ENCODE results near the gene ZFAND3.

Gene ZFAND3, protein sequence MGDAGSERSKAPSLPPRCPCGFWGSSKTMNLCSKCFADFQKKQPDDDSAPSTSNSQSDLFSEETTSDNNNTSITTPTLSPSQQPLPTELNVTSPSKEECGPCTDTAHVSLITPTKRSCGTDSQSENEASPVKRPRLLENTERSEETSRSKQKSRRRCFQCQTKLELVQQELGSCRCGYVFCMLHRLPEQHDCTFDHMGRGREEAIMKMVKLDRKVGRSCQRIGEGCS

GRCh38 chr6:37819177-37819801, at the start of gene ZFAND3:
Gene ZFAND3, plus strand, starts transcription at chr6:37819727. Its CDS starts 219 bp downstream, at chr6:37819946.
- DNase-seq = peak; percentile 78

DNA sequence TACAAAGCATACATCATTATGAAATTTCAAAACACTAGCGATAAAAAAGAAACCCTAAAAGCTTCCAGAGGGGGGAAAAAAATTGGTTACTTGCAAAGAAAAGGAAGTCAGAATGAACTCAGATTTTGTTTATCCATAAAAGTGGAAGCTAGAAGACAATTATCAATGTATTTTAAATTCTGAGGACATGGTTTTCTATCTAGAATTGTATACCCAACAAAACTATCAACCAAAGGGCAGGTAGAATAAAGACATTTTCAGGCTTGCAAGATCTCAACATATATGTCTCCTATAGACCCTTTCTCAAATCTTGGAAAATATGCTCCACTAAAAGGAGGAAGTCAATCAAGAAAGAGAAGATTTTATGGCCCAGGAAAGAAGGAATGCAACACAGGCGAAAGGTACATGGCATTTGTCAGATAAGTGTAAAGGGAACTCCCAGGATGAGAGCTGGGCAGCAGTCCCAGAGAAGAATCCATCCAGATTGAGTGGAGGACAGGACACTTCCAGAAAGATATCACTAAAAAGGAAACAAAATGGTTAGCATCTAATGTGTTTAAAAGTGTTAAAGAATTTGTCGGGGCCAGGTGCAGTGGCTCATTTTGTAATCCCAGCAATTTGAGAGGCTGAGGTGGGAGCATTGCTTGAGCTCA, 45.4 kb upstream of the ZFAND3 start:
- DNase-seq = no peak

- DNase-seq = no peak
These were observed 43.0 kb upstream of the ZFAND3 start for GRCh38 chr6:37776566-37776965.

DNA sequence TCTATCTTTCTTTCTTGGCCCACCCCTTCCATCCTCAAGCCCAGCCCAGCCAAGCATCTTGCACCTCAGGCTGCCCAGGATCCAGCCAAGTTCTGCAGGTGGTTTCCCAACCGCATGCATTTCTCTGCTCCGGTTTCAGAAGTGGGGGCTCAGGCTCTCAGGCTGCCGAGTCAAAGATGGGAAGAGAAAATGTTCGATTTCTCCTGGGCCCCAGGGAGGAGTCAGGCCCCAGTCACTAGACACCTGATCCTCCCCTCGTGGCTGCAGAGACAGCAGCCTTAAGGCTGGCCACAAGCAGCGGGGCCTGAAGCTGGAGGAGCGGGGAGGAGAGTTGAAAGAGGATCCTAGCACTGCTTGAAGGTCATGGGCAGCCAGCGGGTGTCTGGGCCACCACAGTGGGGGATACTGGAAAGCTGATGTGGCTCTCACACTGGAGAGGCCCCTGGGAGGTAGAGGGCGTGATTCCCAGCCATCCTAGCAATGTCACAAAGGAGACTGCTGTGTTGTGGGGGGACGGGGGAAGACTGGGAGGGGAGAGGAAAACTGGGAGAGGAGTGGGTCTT, 42.2 kb upstream of the ZFAND3 start:
- DNase-seq = no peak

GRCh38 chr6:37779111-37779800, 40.3 kb upstream of the ZFAND3 start:
- DNase-seq = no peak

GRCh38 chr6:37779902-37780628, 39.5 kb upstream of the ZFAND3 start:
- peak; percentile 29 for DNase-seq

DNA sequence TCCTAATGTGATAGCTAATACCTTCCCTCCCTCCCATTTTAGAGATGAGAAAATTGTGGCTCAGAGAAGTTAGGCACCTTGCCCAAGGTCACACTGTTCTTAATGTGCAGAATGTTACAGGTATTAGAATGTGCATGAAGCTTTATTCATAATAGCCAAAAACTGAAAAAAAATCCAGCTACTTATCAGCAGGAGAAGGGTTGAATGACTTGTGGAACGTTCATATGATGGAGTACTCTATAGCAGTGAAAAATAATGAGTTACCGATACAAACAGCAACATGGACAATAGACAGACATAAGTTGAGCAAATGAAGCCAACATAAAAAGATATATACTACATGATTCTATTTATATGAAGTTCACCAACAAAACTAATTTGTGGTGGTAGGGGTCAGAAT, 37.7 kb upstream of the ZFAND3 start:
- no peak for DNase-seq

DNA sequence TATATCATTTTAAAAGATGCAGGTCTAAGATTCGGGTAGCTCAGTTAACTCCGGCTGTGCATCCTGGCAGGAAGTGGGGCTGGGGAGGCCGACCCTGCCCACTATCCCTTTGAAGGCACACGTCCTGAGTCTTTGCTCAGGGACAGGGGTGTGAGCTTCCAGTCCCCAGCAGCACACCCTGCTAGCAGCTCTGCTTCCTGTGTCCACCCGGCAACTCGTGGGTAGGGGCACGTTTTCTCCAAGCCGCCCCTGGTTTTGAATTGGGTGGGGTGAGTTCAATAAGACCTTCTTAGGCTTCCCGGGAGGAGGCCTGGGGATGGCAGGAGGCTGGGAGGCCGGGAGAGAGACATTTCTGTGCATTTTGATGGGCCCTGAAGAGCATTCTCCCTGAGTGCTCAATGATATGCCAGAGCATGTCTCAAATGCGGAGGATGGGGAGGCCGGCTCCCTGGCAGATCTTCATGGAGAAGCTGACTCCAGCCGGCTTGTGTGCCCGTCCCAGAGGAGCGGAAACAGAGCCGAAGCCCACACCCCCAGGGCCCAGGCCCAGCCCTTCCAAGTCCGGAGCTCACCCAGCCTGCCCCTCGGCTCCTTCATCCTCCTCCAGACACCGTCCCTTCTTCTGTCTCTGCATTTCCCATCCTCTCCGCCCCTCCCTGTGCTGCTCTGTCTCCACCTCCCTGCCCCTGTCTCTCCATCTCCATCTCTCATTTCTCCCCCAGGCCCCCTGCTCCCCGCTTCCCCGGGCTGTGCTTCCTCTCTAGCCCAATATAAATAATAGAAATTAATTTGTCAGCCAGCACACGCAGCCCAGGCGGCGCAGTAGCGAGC, 36.3 kb upstream of the ZFAND3 start:
- DNase-seq = no peak

DNA sequence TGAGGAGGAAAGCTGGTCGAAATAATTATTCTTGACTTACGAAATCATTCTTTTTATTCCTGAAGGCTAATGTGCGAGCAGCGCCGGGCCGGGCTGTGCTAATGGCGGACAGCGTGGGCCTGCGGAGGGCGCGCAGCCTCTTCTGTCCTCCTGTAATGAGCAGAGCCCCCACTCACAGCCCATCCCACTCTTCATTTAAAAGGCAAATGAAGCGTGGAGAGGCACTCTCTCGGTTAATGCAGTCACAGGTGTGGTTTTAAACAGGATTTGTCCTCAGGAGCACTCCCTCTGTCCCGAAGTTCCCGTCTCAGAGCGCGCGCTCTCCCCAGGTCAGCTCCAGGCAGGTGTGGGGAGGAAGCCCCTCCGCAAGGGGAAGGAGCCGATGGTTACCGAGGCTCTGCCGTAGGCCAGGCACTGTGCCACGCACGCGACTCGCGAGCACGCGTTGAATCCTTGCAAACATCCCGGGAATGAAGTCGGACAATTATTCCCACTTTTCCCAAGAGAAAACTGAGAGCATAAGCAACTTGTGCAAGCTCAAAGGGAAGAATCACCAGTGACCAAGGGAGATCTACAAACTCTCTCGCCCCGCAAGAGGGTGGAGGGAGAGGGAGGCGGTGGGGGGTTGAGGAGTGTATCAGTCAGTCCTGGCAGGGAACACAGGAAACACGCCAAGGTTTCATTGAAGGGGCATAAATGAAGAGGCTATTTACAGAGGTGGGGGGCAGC, 35.5 kb upstream of the ZFAND3 start:
- no peak for DNase-seq

- peak; percentile 27 for DNase-seq
These were observed 35.0 kb upstream of the ZFAND3 start for GRCh38 chr6:37784585-37784967.

DNA sequence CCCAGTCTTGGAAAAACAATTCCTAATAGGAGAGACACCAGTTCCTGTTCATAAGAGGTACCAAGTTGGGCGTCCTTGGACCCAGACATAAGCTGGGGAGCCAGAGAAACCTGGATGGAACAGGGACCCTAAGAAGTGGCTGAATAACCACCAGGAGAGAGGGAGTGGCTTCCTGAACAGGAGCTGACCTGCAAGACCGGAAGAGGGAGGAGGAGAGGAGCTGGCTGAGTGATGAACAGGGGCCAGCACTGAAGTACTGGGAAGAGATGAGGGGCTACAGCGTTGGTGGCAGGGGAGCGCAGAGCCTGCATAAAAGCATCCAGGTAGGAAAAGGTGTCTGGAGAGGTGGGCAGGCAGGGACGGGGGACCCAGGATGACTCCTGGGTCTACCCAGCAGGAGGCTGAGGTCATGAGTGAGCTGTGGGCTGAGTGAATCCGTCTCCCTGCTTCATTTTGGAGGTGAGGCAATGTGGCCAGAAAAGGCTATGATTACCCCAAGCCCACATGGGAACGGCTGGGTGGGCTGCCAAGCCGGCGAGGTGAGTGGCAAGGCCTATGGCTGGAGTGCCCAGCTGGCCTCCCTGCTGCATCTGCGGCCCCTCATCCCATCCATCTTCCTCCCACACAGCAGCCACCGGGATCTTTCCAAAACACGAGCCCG, 34.4 kb upstream of the ZFAND3 start:
- DNase-seq = no peak

- no peak for DNase-seq
These were observed 33.8 kb upstream of the ZFAND3 start for GRCh38 chr6:37785663-37786270.

GRCh38 chr6:37787216-37787615, 32.3 kb upstream of the ZFAND3 start:
- no peak for DNase-seq

- no peak for DNase-seq
These were observed 31.3 kb upstream of the ZFAND3 start for GRCh38 chr6:37788259-37788658.

- DNase-seq = peak; percentile 91
These were observed 28.2 kb upstream of the ZFAND3 start for GRCh38 chr6:37791156-37791919.

GRCh38 chr6:37792457-37793033, 27.0 kb upstream of the ZFAND3 start:
- DNase-seq = no peak

DNA sequence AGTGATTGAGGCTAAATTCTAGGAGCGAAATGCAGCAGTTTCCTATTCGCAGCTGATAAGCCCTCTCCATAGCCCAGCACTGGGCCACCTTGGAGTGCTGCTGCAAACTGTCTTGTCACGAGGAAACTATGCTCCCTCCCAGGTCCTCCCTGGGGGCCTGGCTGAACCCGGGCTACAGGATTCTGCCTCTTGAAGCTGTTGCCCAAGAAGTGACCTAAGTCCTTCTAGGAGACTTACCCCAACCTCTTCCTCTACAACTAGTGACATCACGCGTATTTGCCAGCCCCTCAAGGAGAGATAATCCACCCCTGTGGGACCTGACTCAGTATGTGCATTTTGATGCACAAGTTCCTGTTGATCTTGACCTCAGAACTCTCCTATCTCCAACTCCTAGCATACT, 26.5 kb upstream of the ZFAND3 start:
- no peak for DNase-seq

DNA sequence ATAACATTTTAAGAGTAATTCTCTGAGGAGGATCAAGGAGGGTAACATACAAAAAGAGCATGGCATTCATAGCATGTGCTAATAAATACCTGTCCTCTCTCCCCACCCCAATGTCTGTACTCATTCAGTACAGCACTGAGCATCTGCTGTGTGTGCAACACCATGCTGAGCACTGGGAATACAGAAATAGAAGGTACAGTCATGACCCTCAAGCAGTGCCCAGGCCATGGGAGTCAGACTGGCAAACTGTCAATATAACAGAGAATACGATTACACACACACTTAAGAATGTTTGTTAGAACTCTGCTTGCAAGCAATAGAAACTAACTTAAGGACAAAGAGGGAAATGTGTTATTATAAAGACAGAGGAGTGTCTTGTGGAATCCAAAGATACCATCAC, 24.7 kb upstream of the ZFAND3 start:
- DNase-seq = no peak
